GM12864 (cell line): ENCODE data around the gene PLEK.
"Not testable (repeated sequence)": the region's sequence is repeated elsewhere in the genome, so short reads cannot be mapped to it uniquely, and the experiment has no call there.

Source experiments
- DNase-seq: peaks from one replicate; pipeline ENCODE4 v3.0.0-alpha.2; 2011; ENCODE audit warnings: low read depth
- H3K4me3 ChIP-seq: 2 replicates; pipeline ENCODE4 v1.5.1; 2011; ENCODE audit warnings: mild to moderate bottlenecking, low read depth, low read length, control low read depth
- TF ChIP-seq, protein P1 (sequence below): IDR thresholded peaks from 2 replicates; pipeline ENCODE4 v1.5.1; 2011; ENCODE audit warnings: low read depth, mild to moderate bottlenecking, moderate library complexity, low read length, control low read depth, inconsistent platforms; ENCODE audit errors: missing control alignments

The PLEK gene

DNA sequence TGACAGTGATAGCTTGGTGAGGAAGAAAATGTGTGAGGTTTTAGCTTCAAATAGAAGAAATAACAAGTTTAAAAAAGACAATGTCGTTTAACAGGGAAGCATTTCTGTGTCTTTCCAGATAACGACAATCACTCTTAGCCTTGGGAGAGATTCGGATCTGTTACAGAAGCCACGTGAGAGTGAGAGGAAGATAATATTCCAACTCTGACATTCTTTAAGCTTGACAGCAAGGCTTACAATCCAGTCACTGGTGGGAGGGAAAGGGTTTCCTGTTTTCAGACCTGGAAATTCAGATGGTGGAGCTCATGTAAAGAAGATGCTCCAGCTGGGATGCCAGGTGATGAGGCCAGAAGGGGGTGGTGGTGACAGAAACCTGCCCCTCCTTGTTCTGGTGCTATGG is 71.2 kb downstream of the PLEK start:
- no peak overlapping the region for H3K4me3 ChIP-seq
- TF ChIP-seq, protein P1, sequence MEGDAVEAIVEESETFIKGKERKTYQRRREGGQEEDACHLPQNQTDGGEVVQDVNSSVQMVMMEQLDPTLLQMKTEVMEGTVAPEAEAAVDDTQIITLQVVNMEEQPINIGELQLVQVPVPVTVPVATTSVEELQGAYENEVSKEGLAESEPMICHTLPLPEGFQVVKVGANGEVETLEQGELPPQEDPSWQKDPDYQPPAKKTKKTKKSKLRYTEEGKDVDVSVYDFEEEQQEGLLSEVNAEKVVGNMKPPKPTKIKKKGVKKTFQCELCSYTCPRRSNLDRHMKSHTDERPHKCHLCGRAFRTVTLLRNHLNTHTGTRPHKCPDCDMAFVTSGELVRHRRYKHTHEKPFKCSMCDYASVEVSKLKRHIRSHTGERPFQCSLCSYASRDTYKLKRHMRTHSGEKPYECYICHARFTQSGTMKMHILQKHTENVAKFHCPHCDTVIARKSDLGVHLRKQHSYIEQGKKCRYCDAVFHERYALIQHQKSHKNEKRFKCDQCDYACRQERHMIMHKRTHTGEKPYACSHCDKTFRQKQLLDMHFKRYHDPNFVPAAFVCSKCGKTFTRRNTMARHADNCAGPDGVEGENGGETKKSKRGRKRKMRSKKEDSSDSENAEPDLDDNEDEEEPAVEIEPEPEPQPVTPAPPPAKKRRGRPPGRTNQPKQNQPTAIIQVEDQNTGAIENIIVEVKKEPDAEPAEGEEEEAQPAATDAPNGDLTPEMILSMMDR, result no peak
- no peak for DNase-seq

DNA sequence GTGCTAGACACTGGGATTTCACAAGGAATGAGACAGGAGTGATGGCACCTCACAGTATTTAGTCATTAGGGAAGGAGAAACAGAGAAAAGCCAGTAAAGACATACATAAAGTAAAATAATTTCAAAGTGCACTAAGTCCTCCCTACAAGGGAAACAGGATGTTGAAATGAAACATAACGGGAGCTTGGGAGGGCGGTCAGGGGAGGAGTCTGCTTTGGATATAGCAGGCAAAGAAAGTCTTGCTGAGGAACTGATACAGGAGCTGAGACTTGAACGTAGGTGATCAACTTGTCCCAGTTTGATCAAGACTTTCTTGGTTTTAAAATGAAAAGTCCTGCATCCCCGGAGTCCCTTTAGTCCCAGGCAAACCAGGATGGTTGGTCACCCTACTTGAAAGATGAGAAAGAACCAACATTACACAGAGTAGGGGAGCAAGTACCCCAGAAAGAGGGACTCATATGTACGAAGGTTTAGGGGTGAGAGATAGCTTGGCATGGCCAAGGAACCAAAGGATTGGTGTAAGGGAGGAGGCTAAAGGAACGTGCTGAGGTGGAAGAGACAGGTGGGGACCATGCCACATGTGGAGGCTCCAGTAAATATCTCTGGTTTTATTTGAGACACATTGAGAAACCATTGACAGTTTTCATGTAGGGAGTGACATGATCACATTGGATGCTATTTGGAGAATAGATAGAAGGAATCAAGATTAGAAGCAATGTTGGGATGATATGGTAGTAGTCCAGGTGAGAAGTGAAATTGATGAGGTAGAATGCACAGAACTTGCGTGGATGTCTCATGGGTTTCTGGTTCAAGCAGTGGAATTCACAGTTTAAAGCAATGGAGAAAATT is 73.6 kb downstream of the PLEK start:
- H3K4me3 ChIP-seq, result peak overlapping the region; percentile 43
- TF ChIP-seq, protein P1, result no peak
- DNase-seq, result no peak

DNA sequence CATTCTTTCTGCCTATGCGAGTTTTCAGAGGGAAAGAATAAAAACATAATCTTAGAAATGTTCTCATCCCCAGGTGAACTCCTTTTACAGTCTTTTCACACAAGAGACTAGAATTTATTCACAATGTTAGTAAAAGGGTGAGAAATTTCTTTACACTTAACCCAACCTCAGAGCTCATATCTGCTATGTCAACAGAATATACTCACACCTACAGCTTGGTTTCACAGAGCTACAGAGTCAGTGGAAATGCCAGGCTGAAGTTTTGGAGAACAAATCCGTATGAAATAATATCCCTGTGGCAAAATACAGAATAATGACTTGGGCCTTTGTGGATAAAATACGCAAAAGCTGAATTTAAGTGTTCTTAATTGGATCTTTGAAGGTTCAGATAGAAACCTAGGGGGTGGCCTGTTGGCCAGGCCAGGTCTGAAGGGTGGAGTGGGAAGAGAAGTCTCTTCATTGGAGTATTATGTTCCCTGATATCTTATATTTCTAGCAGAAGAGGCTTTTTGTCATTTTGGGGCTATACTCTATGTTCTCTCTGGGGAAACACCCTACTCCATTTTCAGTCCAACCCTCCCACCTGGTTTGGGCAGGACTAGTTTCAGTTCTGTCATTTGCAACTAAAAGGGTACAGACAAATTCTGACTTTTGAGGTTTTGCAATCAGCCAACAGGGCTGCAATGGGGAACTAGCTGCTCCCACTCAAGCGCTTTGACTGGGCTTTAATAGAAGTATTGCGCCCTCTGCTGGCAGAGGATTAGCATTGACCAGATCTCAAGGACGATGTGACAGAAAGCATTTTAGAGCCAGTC is 76.3 kb downstream of the PLEK start:
- TF ChIP-seq, protein P1, result peak; percentile 82
- peak; percentile 99 for DNase-seq
- H3K4me3 ChIP-seq, result no peak overlapping the region

DNA sequence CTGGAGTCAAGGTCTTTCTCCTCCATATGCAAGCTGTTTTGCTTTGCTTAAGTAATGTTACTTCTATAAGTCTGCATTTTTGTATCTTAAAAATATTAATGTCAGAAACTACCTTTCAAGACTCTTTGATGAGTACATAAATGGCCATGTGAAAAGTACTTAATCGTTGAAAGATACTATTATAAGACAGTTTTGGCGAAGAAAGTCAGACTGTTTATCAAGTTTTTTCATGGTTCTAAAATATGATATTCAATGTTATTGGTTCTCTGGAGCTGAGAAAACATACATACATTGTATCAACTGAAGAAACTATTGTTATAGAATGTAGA is 76.9 kb downstream of the PLEK start:
- no peak for DNase-seq
- no peak overlapping the region for H3K4me3 ChIP-seq
- TF ChIP-seq, protein P1, result no peak

DNA sequence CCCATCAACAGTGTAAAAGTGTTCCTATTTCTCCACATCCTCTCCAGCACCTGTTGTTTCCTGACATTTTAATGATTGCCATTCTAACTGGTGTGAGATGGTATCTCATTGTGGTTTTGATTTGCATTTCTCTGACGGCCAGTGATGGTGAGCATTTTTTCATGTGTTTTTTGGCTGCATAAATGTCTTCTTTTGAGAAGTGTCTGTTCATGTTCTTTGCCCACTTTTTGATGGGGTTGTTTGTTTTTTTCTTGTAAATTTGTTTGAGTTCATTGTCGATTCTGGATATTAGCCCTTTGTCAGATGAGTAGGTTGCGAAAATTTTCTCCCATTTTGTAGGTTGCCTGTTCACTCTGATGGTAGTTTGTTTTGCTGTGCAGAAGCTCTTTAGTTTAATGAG is 81.3 kb downstream of the PLEK start:
- not testable (repeated sequence) for DNase-seq, H3K4me3 ChIP-seq
